Neural cell (in vitro differentiated cells): ENCODE results near the gene DHRS12. TPM values are rescaled to one million over a fixed set of nuclear protein-coding genes. Genes with fewer than 3 reads are reported as not detected.

Source experiments
- H2AFZ ChIP-seq: fragments of 200-600, 300-800 bp; sonication (generic), shearing (Covaris generic); 2 replicates; pipeline ENCODE4 v1.6.0; 2014; ENCODE audit warnings: low read depth, mild to moderate bottlenecking, antibody characterized with exemption, low read length, moderate library complexity
- H3F3A ChIP-seq: fragments of 200-600 bp; shearing (Covaris generic); 2 replicates; pipeline ENCODE4 v1.6.1; 2016; ENCODE audit warnings: mild to moderate bottlenecking, moderate library complexity, mixed read lengths, antibody characterized with exemption, low read length; ENCODE audit not compliant: insufficient read depth, poor library complexity, severe bottlenecking
- H3K27ac ChIP-seq: fragments of 200-600, 300-800 bp; sonication (generic), shearing (Covaris generic); 2 replicates; pipeline ENCODE4 v1.5.1; 2014; ENCODE audit warnings: mild to moderate bottlenecking, low read length, moderate library complexity
- H3K27me3 ChIP-seq: fragments of 300-800, 200-600 bp; sonication (generic), shearing (Covaris generic); 2 replicates; pipeline ENCODE4 v1.6.0; 2014; ENCODE audit warnings: mild to moderate bottlenecking, low read depth, low read length, moderate library complexity; ENCODE audit not compliant: insufficient read depth
- H3K36me3 ChIP-seq: fragments of 300-800, 200-600 bp; sonication (generic), shearing (Covaris generic); 2 replicates; pipeline ENCODE4 v1.5.1; 2014; ENCODE audit warnings: mild to moderate bottlenecking, antibody characterized with exemption, low read length, moderate library complexity; ENCODE audit not compliant: insufficient read depth
- H3K4me2 ChIP-seq: fragments of 300-800, 200-600 bp; sonication (generic), shearing (Covaris generic); 2 replicates; pipeline ENCODE4 v1.6.0; 2014; ENCODE audit warnings: mild to moderate bottlenecking, low read length
- H3K4me3 ChIP-seq: fragments of 300-800, 200-600 bp; sonication (generic), shearing (Covaris generic); 2 replicates; pipeline ENCODE4 v1.5.1; 2014; ENCODE audit warnings: mild to moderate bottlenecking, low read length, moderate library complexity
- H3K79me2 ChIP-seq: fragments of 200-600 bp; shearing (Covaris generic); replicated peaks from 2 replicates; pipeline ENCODE4 v1.6.0; 2014; ENCODE audit warnings: mild to moderate bottlenecking, low read length, moderate library complexity; ENCODE audit not compliant: insufficient read depth
- H3K9ac ChIP-seq: fragments of 300-800, 200-600 bp; sonication (generic), shearing (Covaris generic); 2 replicates; pipeline ENCODE4 v1.6.1; 2016; ENCODE audit warnings: mild to moderate bottlenecking, low read length, mixed read lengths
- H3K9me2 ChIP-seq: fragments of 200-600 bp; shearing (Covaris generic); 2 replicates; pipeline ENCODE4 v1.6.1; 2016; ENCODE audit warnings: mild to moderate bottlenecking, low read length, mixed read lengths; ENCODE audit not compliant: insufficient read depth
- H3K9me3 ChIP-seq: fragments of 200-600, 300-800 bp; sonication (generic), shearing (Covaris generic); 2 replicates; pipeline ENCODE4 v1.6.1; 2016; ENCODE audit warnings: mild to moderate bottlenecking, mixed run types, low read length, moderate library complexity, mixed read lengths
- H4K20me1 ChIP-seq: fragments of 200-600 bp; shearing (Covaris generic); 2 replicates; pipeline ENCODE4 v1.6.1; 2016; ENCODE audit warnings: mild to moderate bottlenecking, mixed run types; ENCODE audit not compliant: insufficient read depth
- EP300 ChIP-seq: fragments of 450-650 bp; conservative IDR thresholded peaks from 2 replicates; pipeline ENCODE4 v1.6.1; 2014; ENCODE audit warnings: antibody characterized with exemption, mild to moderate bottlenecking, moderate library complexity; ENCODE audit not compliant: poor library complexity, severe bottlenecking
- EZH2 ChIP-seq: fragments of 200-600, 300-800 bp; shearing (Covaris generic), sonication (generic); IDR thresholded peaks from 2 replicates; pipeline ENCODE4 v1.6.1; 2014; ENCODE audit warnings: antibody characterized with exemption, low read length, borderline replicate concordance, mild to moderate bottlenecking; ENCODE audit not compliant: insufficient read depth, poor library complexity, severe bottlenecking
- MXI1 ChIP-seq: fragments of 450-650 bp; conservative IDR thresholded peaks from 2 replicates; pipeline ENCODE4 v1.6.1; 2014; ENCODE audit warnings: antibody characterized with exemption, mild to moderate bottlenecking; ENCODE audit not compliant: poor library complexity, severe bottlenecking
- POLR2AphosphoS5 ChIP-seq: IDR thresholded peaks from 2 replicates; pipeline ENCODE4 v1.6.1; 2012
- RAD21 ChIP-seq: fragments of 450-650 bp; conservative IDR thresholded peaks from 2 replicates; pipeline ENCODE4 v1.6.1; 2014; ENCODE audit warnings: antibody characterized with exemption, mild to moderate bottlenecking, moderate library complexity
- SMC3 ChIP-seq: fragments of 450-650 bp; conservative IDR thresholded peaks from 2 replicates; pipeline ENCODE4 v1.6.1; 2014; ENCODE audit warnings: antibody characterized with exemption, mild to moderate bottlenecking, moderate library complexity; ENCODE audit not compliant: poor library complexity
- TAF1 ChIP-seq: IDR thresholded peaks from 2 replicates; pipeline ENCODE4 v1.6.1; 2012; ENCODE audit warnings: low read depth
- polyA plus RNA-seq: library from polyadenylated mRNA; depleted of rRNA; stranded (reverse); fragments of >200 nt; gene quantifications from 2 replicates; pipeline ENCODE4 v1.2.3, GENCODE V29; 2014
- TF ChIP-seq, protein P1 (sequence below): fragments of 450-650 bp; IDR thresholded peaks from 2 replicates; pipeline ENCODE4 v1.5.1; 2014; ENCODE audit warnings: antibody characterized with exemption, mild to moderate bottlenecking, moderate library complexity; ENCODE audit not compliant: poor library complexity, severe bottlenecking
- TF ChIP-seq, protein P2 (sequence below): IDR thresholded peaks from 2 replicates; pipeline ENCODE4 v1.6.1; 2012; ENCODE audit warnings: borderline replicate concordance

The DHRS12 gene
- polyA plus RNA-seq, 1 donor from 2014 or later: 4.4 TPM

DNA sequence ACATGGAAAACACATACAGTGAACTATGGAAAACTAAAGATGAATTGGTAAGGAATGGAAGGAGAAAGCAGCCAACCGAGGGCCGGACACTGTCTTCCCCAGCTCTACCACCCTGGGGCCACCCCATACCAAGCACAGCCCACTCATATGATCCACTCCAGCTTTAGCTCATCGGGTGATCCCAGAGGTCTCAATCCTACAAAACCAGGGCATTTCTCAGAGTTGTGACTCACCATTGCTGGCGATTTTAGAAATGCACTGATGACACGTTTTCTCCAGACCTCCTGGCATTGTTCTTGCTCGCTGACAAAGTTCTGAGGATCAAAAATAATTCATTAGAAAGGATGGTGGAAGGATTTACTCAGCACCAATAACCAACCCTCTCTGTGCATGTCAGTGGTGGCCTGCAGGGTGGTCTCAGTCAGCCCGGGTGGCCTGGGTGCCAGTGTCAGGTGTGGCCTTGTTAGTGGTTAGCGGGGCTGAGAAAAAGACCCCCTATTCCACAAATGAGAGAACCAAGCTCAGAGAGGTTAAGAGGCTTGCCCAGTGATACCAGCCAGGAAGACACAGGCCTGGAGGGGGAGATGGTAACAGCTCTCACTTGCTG, 34.4 kb upstream of the DHRS12 start:
- TF ChIP-seq SMC3 (no peak), EP300 (no peak), MXI1 (no peak), EZH2 (no peak), TAF1 (no peak), POLR2AphosphoS5 (no peak), RAD21 (no peak)
- TF ChIP-seq, protein P1, sequence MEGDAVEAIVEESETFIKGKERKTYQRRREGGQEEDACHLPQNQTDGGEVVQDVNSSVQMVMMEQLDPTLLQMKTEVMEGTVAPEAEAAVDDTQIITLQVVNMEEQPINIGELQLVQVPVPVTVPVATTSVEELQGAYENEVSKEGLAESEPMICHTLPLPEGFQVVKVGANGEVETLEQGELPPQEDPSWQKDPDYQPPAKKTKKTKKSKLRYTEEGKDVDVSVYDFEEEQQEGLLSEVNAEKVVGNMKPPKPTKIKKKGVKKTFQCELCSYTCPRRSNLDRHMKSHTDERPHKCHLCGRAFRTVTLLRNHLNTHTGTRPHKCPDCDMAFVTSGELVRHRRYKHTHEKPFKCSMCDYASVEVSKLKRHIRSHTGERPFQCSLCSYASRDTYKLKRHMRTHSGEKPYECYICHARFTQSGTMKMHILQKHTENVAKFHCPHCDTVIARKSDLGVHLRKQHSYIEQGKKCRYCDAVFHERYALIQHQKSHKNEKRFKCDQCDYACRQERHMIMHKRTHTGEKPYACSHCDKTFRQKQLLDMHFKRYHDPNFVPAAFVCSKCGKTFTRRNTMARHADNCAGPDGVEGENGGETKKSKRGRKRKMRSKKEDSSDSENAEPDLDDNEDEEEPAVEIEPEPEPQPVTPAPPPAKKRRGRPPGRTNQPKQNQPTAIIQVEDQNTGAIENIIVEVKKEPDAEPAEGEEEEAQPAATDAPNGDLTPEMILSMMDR: no peak
- TF ChIP-seq, protein P2, sequence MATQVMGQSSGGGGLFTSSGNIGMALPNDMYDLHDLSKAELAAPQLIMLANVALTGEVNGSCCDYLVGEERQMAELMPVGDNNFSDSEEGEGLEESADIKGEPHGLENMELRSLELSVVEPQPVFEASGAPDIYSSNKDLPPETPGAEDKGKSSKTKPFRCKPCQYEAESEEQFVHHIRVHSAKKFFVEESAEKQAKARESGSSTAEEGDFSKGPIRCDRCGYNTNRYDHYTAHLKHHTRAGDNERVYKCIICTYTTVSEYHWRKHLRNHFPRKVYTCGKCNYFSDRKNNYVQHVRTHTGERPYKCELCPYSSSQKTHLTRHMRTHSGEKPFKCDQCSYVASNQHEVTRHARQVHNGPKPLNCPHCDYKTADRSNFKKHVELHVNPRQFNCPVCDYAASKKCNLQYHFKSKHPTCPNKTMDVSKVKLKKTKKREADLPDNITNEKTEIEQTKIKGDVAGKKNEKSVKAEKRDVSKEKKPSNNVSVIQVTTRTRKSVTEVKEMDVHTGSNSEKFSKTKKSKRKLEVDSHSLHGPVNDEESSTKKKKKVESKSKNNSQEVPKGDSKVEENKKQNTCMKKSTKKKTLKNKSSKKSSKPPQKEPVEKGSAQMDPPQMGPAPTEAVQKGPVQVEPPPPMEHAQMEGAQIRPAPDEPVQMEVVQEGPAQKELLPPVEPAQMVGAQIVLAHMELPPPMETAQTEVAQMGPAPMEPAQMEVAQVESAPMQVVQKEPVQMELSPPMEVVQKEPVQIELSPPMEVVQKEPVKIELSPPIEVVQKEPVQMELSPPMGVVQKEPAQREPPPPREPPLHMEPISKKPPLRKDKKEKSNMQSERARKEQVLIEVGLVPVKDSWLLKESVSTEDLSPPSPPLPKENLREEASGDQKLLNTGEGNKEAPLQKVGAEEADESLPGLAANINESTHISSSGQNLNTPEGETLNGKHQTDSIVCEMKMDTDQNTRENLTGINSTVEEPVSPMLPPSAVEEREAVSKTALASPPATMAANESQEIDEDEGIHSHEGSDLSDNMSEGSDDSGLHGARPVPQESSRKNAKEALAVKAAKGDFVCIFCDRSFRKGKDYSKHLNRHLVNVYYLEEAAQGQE: no peak
- no peak overlapping the region for H2AFZ ChIP-seq
- no peaks in the 10 kb centered on the region for H4K20me1 ChIP-seq
- H3K27me3 ChIP-seq: no peaks in the 10 kb centered on the region
- no peak overlapping the region for H3K9ac ChIP-seq
- no peaks in the 10 kb centered on the region for H3K9me2 ChIP-seq
- H3K9me3 ChIP-seq: no peaks in the 10 kb centered on the region
- no peak overlapping the region for H3K4me3 ChIP-seq
- no peak overlapping the region for H3K27ac ChIP-seq
- no peak overlapping the region for H3K4me2 ChIP-seq
- H3K36me3 ChIP-seq: no peaks in the 10 kb centered on the region
- H3F3A ChIP-seq: no peaks in the 10 kb centered on the region
- no peaks in the 10 kb centered on the region for H3K79me2 ChIP-seq

DNA sequence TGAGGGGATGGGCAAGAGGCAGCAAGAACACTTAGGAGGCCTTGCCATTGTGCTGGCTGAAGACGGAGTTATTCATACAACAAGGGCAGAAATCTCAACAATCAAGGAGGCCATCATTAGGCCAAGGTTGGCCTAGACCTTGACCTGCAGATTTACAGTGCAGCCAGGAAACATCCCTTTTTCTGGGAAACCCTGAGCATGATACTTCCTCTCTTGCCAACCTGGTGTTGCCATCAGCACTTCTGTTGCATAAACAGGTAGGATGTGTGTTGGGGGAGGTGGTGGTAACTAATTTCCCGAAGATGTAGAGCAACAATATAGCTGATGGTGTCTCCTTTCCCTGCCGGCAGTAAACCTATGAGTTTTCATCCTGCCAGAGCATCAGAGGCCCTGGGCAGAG, 33.1 kb upstream of the DHRS12 start:
- H3K27me3 ChIP-seq: no peaks in the 10 kb centered on the region
- H3K9ac ChIP-seq: no peak overlapping the region
- TF ChIP-seq SMC3: no peak

More for the DNA sequence above, 33.1 kb upstream of the DHRS12 start:
- no peak overlapping the region for H3K27ac ChIP-seq
- no peak overlapping the region for H3K4me2 ChIP-seq
- no peaks in the 10 kb centered on the region for H3F3A ChIP-seq
- no peaks in the 10 kb centered on the region for H3K9me2 ChIP-seq
- no peaks in the 10 kb centered on the region for H3K9me3 ChIP-seq
- H3K4me3 ChIP-seq: no peak overlapping the region
- H3K79me2 ChIP-seq: no peaks in the 10 kb centered on the region
- no peaks in the 10 kb centered on the region for H3K36me3 ChIP-seq
- H2AFZ ChIP-seq: no peak overlapping the region
- H4K20me1 ChIP-seq: no peaks in the 10 kb centered on the region
